NCI-H526 treated with DMSO at 0.1 percent for 48 hours (cell line): ENCODE data around the gene KCNK16.

ENCODE experiments used
- DNase-seq: peaks from one replicate; lab custom pipeline; 2025; lab: John Stamatoyannopoulos, UW

Gene KCNK16

DNA sequence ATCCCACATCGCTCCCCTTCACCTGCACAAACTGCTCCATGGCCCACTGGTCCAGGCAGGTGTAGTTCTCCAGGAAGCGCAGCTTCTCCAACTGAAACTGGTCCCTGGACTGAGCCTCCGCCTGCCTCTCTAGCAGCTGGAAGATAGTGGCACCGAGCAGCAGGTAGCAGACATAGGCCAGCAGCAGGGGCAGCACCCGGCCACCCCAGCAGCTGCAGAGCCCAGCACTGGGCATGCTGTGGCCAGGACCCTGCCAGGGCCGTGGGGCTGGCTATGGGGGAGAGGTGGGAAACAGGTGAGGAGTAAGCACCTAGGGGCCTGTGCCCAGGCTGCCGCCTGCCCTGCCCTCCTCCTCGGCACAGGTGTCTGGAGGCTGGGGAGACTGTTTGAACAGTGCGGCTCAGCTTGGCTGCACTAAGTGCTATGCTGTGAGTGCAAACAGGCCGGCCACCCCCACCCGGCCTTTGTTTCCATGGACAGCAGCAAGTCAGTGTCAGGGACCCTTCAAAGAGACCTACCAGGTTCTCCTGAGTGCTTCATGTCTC, at the start of gene KCNK16:
TSS of gene KCNK16 (minus strand) at position 397 of the 545 bp plus-strand sequence. CDS start at position 235, 162 bp downstream.
- DNase-seq = no peak

DNA sequence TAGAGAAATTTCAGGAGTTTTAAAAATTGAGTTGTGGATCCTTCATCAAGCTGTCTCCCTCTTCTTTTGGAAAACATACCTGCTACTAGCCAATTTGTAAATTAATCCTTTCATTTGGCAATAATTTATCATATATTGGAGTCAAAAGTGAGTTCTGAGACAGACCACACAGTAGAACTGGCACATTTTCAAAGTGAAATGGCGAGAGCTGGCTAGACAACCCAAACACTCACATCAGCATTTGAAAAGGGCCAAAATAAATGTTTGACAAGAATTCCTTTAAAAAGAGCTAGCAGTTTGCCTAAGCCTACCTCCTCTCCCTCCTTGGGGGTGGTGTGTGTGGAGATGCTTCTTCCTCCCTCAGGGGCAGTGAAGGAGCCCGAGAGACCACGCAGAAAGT, 47.9 kb upstream of the KCNK16 start:
- DNase-seq = no peak

GRCh38 chr6:39369987-39370386, 47.5 kb upstream of the KCNK16 start:
- DNase-seq = no peak

- DNase-seq = no peak
Observed at GRCh38 chr6:39367700-39368099, 45.2 kb upstream of the KCNK16 start.

DNA sequence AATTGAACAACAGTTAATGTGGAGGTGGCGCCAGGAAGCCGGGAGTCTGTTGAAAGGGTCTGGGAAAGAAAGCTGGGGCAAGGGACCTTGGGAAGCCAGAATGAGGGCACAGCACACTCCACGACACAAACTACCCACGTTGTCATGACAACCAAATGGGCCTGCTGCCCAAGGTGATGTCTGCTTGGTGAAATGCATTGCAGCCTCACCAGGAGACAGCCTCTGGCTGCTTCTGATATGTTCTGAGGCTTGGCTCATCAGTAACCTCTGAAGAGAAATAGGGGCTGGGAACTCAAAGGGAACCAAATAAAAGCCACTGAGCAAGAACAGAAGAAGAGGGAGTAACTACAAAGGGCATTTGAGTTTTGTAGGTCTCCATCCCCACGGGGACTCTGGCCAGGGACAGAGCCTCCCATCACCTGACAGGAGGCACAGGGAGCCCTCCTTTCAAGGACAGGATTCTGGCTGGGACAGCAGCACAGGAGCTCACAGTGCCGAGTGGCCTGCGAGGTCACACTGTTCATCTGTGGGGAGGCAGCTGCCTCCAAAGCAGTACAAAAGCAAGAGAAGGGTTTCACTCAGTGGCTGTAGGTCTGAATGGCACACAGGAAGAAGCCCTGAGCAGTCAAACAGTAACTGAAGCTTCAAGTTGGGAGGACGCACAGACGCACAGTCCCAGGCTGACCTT, 44.6 kb upstream of the KCNK16 start:
- DNase-seq = no peak

DNA sequence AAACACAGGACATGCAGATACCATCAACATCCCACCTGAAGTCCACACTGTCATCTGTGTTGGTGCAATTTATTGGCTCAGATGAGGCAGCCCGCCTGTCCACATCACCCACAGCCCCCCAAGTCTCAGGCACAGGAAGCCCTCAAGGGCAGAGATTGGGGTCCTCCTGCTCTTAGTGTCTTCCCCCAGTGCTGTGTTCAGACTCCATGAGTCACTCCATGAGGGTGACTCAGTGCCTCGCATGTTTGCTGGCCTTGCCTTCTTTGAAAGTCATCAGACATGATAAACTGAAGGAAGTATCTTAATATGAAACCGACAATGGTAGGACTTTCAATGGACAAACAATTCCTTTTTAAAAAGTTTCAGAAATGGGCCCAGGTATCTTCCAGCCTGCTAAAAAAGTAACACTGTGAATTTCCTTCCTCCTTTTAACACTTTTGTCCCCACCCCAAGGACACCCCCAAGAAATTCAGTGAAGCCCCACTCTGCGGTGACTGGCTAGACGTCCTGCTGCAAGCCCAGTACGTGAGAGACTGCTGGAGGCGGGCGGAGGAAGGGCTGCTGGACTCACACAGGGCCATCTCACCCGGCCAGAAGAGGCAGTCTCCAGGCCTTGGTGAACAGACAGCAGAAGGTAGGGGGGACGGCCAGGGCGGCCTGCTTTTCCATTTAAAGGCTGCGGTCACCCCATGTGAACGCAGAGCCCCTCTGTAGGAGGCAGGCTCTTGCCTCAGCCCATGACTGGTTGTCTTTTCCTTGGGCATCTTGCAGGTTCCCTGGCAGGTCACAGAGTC, 43.0 kb upstream of the KCNK16 start:
- no peak for DNase-seq

DNA sequence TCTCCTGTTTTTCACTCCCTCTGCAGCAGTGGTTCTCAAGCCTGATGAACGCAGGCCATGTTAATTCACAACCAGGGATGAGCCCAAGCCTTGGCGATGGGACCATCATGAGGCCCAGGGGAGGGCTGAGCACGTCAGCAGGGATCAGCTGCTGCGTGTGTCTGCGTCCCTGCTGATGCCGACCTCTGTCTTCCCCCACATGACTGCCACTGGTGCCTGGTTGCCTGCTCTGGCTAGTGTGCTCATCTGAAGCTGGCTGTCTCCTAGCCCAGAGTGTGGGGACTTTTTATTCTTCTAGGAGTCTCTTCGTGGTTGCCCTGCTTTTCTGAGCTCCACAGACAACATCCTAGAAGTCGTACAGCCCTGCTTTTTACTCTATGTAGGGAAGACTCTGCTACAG, 40.8 kb upstream of the KCNK16 start:
- DNase-seq = no peak

DNA sequence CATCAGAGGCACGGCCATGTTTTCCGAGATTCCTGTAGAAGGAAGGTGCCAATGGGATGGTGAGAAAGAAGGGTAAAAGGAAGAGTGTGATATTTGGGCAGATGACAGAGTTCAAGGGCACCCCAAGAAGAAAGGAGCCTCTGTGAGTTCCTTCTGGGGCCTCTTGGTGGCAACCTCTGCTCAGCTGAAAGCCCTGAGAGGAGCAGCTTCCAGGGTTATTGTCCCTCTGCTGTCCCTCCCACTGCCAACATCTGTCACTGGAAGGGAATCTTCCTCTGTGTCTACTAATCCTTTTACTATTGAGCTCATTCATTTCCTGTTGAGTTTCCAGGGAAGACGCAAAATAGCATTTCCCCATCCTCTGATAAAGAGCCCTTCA, 40.0 kb upstream of the KCNK16 start:
- DNase-seq = no peak

DNA sequence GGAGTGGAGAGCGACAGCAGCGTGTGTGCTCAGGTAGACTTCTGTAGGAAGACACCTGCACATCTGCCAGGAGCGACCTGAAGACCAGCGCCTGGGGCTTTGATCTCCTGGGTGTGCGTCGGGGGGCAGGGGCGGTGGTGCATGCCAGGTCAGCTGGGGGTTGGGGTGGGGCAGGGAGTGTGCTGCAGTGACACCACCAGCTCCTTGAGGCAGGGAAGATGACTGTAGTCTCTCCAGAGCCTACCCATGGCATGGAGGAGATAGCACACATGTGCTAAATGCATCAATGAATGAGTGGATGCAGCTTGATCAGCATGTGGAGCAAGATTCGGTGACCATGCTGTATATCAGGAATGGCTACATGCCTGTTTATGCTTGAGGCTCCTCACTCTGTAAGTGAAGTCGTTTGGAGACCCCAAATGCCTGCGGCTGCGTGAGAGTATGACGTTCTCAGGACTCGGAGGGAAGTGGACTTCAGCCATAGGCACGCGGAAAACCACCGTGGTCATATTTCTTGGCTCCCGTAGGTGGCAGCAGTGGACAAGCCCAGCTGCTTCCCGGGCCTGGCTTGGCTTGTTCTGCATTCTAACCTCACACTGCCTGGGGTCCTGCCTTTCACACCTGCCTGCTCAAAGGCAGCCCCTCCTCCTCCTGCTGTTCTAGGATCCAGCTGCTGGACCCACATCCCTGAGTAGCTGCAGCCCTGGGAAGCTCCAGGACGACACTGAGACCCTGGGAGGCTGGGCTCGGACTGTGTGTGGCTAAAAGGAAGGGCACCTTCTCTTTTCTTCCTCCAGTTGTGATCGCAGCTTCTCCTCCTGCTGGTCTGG, 39.4 kb upstream of the KCNK16 start:
- DNase-seq = peak; percentile 60

DNA sequence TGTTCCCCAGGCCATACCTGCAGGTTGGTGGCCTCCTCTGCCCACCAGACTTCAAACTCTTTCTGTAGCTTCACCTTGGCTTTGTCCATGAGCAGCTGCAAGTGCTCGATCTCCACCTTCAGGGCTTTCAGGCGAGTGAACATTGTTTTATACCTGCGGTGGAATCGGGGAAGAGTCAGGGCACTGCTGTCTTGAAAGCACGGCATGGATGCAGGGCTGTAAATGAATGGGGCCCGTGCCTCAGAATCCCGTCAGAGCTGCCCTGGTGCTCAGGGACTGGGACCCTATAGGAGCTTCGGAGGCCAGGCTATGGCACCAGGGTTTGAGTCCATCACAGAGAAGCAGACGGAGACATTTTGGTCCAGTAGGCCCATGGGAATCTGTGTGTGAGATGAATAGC, 37.9 kb upstream of the KCNK16 start:
- DNase-seq = no peak

GRCh38 chr6:39357998-39358686, 35.6 kb upstream of the KCNK16 start:
- DNase-seq = no peak

GRCh38 chr6:39353698-39354315, 31.3 kb upstream of the KCNK16 start:
- no peak for DNase-seq

- no peak for DNase-seq
Observed at GRCh38 chr6:39350723-39351505, 28.4 kb upstream of the KCNK16 start.

- no peak for DNase-seq
Observed at GRCh38 chr6:39348740-39349139, 26.2 kb upstream of the KCNK16 start.

- DNase-seq = peak; percentile 33
Observed at GRCh38 chr6:39347906-39348585, 25.5 kb upstream of the KCNK16 start.

DNA sequence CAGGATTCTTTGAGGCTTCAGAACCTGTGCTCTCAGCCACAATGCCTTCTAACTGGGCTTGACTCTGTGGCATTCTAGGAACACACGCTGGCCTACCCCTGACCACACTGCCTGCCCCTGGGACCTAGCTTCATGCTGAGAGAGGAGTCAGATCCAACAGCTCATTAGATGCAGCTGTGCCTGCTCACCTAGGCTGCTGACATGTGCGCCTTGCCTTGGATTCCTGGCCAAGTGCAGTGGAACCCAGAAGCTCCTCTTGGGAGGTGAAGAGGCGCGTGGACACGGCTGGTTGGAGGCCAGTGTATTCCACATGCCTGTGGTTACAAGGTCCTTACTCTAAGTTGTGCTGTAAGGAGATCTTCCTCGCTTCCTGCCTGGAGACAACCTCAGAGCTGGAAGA, 24.7 kb upstream of the KCNK16 start:
- no peak for DNase-seq

- DNase-seq = no peak
Observed at GRCh38 chr6:39344821-39345280, 22.3 kb upstream of the KCNK16 start.

DNA sequence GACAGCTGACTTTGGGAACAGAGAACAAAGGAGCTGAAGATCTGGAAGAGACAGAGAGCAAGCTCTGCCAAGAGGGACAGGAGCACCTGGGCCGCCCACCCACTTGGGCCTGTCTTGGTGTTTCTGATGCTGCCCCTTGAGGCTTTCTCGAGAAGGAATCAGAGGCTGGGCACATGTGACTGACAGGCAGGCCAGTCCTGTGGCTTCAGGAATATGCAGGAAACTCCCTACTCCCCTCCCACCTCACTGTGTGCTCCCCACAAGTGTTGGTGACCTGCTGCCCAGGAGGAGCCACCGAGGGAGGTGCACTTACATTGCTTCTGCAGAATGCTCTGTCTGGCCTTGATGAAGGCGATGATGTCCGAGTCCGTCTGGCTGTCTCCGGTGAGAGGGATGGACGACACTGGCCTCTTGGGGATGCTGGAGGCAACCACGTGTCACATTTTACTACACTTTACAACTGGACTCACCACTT, 20.9 kb upstream of the KCNK16 start:
- DNase-seq = no peak

- no peak for DNase-seq
Observed at GRCh38 chr6:39342692-39343395, 20.3 kb upstream of the KCNK16 start.
